H9 (cell line): Measurements from ENCODE around the gene RSPO3. TPM values are rescaled to one million over a fixed set of nuclear protein-coding genes. Genes with fewer than 3 reads are reported as not detected.

Experiments used
- DNase-seq: peaks from one replicate; pipeline ENCODE4 v3.0.0-alpha.2; 2017
- H2AFZ ChIP-seq: one replicate; pipeline ENCODE4 v1.6.1; 2013; ENCODE audit warnings: mild to moderate bottlenecking, low read length, control low read depth, moderate library complexity
- H2AK5ac ChIP-seq: 2 replicates; pipeline ENCODE4 v1.6.1; 2013; ENCODE audit warnings: low read length, control low read depth, mixed read lengths; ENCODE audit not compliant: insufficient read length
- H2BK120ac ChIP-seq: one replicate; pipeline ENCODE4 v1.6.1; 2013; ENCODE audit warnings: low read depth, mild to moderate bottlenecking, low read length, control low read depth, inconsistent platforms; ENCODE audit not compliant: poor library complexity, severe bottlenecking
- H2BK12ac ChIP-seq: 2 replicates; pipeline ENCODE4 v1.6.1; 2013; ENCODE audit warnings: low read length, control low read depth, mixed read lengths, low read depth; ENCODE audit not compliant: insufficient read length
- H2BK15ac ChIP-seq: 2 replicates; pipeline ENCODE4 v1.6.1; 2013; ENCODE audit warnings: low read depth, low read length, control low read depth
- H2BK20ac ChIP-seq: one replicate; pipeline ENCODE4 v1.6.1; 2013; ENCODE audit warnings: low read depth, mild to moderate bottlenecking, low read length, control low read depth, inconsistent platforms; ENCODE audit not compliant: poor library complexity, severe bottlenecking
- H2BK5ac ChIP-seq: 2 replicates; pipeline ENCODE4 v1.6.1; 2013; ENCODE audit warnings: low read length, control low read depth, mixed read lengths; ENCODE audit not compliant: insufficient read length
- H3K14ac ChIP-seq: 2 replicates; pipeline ENCODE4 v1.6.1; 2013; ENCODE audit warnings: low read length, control low read depth; ENCODE audit not compliant: insufficient read depth
- H3K18ac ChIP-seq: 2 replicates; pipeline ENCODE4 v1.6.1; 2013; ENCODE audit warnings: low read depth, mild to moderate bottlenecking, mixed read lengths, low read length, control low read depth; ENCODE audit not compliant: insufficient read length
- H3K23ac ChIP-seq: 2 replicates; pipeline ENCODE4 v1.6.1; 2013; ENCODE audit warnings: low read length, control low read depth, mixed read lengths, low read depth; ENCODE audit not compliant: insufficient read length
- H3K23me2 ChIP-seq: 2 replicates; pipeline ENCODE4 v1.6.1; 2013; ENCODE audit warnings: low read depth, mild to moderate bottlenecking, mixed read lengths, low read length, control low read depth; ENCODE audit not compliant: insufficient read length, poor library complexity, severe bottlenecking
- H3K27ac ChIP-seq: 2 replicates; pipeline ENCODE4 v1.5.1; 2013; ENCODE audit warnings: low read length, control low read depth, mixed read lengths, low read depth; ENCODE audit not compliant: insufficient read length
- H3K27me3 ChIP-seq: 2 replicates; pipeline ENCODE4 v1.6.1; 2013; ENCODE audit warnings: low read length, control low read depth, inconsistent platforms; ENCODE audit not compliant: insufficient read depth
- H3K4ac ChIP-seq: 2 replicates; pipeline ENCODE4 v1.6.1; 2013; ENCODE audit warnings: low read depth, mild to moderate bottlenecking, control low read depth, inconsistent platforms, low read length, moderate library complexity
- H3K4me1 ChIP-seq: 2 replicates; pipeline ENCODE4 v1.6.1; 2013; ENCODE audit warnings: low read length, control low read depth, inconsistent platforms; ENCODE audit not compliant: insufficient read depth
- H3K4me2 ChIP-seq: 2 replicates; pipeline ENCODE4 v1.6.1; 2013; ENCODE audit warnings: low read length, control low read depth, mixed read lengths; ENCODE audit not compliant: insufficient read length, insufficient read depth
- H3K56ac ChIP-seq: 2 replicates; pipeline ENCODE4 v1.6.1; 2013; ENCODE audit warnings: low read depth, mild to moderate bottlenecking, mixed read lengths, low read length, control low read depth; ENCODE audit not compliant: insufficient read length
- H3K79me1 ChIP-seq: 2 replicates; pipeline ENCODE4 v1.6.1; 2013; ENCODE audit warnings: low read depth, mild to moderate bottlenecking, moderate library complexity, low read length, control low read depth, inconsistent platforms; ENCODE audit not compliant: insufficient read depth, poor library complexity, severe bottlenecking
- H3K79me2 ChIP-seq: 2 replicates; pipeline ENCODE4 v1.6.1; 2013; ENCODE audit warnings: low read length, control low read depth, inconsistent platforms; ENCODE audit not compliant: insufficient read depth
- H3K9ac ChIP-seq: 2 replicates; pipeline ENCODE4 v1.6.1; 2013; ENCODE audit warnings: low read length, control low read depth, mixed read lengths; ENCODE audit not compliant: insufficient read length; ENCODE audit errors: extremely low read depth
- H3K9me3 ChIP-seq: one replicate; pipeline ENCODE4 v1.6.1; 2013; ENCODE audit warnings: low read depth, low read length, inconsistent platforms; ENCODE audit not compliant: control insufficient read depth
- H3T11ph ChIP-seq: one replicate; pipeline ENCODE4 v1.6.1; 2013; ENCODE audit warnings: mild to moderate bottlenecking, low read length, control low read depth, inconsistent platforms
- H4K20me1 ChIP-seq: one replicate; pipeline ENCODE4 v1.6.1; 2013; ENCODE audit not compliant: control insufficient read depth, insufficient read length, insufficient read depth
- H4K5ac ChIP-seq: 2 replicates; pipeline ENCODE4 v1.6.1; 2013; ENCODE audit warnings: low read depth, mild to moderate bottlenecking, mixed read lengths, low read length, control low read depth; ENCODE audit not compliant: insufficient read length
- H4K8ac ChIP-seq: replicated peaks from 2 replicates; pipeline ENCODE4 v1.6.1; 2013; ENCODE audit warnings: low read length, control low read depth, mixed read lengths, low read depth; ENCODE audit not compliant: insufficient read length
- H4K91ac ChIP-seq: 2 replicates; pipeline ENCODE4 v1.6.1; 2013; ENCODE audit warnings: low read depth, mild to moderate bottlenecking, moderate library complexity, mixed read lengths, low read length, control low read depth; ENCODE audit not compliant: insufficient read length
- H3K27ac Mint-ChIP-seq, 3 experiments: 2 replicates in 2 of 3; 3 replicates in 1 of 3; pipeline ENCODE4 v1.8.0; 2020 to 2021; ENCODE audit warnings: mixed read lengths in 3 of 3, mild to moderate bottlenecking in 1 of 3, moderate library complexity in 1 of 3
- H3K27me3 Mint-ChIP-seq: 2 replicates; pipeline ENCODE4 v1.8.0; 2021; ENCODE audit warnings: low read depth, mild to moderate bottlenecking, moderate library complexity, mixed read lengths
- H3K36me3 Mint-ChIP-seq, 3 experiments: 2 replicates in 2 of 3; 3 replicates in 1 of 3; pipeline ENCODE4 v1.8.0; 2020 to 2021; ENCODE audit warnings: low read depth in 3 of 3, mixed read lengths in 3 of 3; ENCODE audit not compliant: insufficient read depth in 1 of 3
- H3K4me1 Mint-ChIP-seq, 2 experiments: 2 replicates each; pipeline ENCODE4 v1.8.0; 2020; ENCODE audit warnings: mixed read lengths in 2 of 2
- H3K4me3 Mint-ChIP-seq, 2 experiments: 2 replicates in 1 of 2; 3 replicates in 1 of 2; pipeline ENCODE4 v1.8.0; 2020 to 2021; ENCODE audit warnings: mild to moderate bottlenecking in 2 of 2, mixed read lengths in 2 of 2, moderate library complexity in 1 of 2
- H3K9me3 Mint-ChIP-seq, 2 experiments: 2 replicates in 1 of 2; 3 replicates in 1 of 2; pipeline ENCODE4 v1.8.0; 2020; ENCODE audit warnings: mild to moderate bottlenecking in 2 of 2, mixed read lengths in 2 of 2, moderate library complexity in 1 of 2
- CTCF ChIP-seq: fragments of 200-600 bp; sonication (generic); conservative IDR thresholded peaks from 3 replicates; pipeline ENCODE4 v1.8.0; 2021; ENCODE audit warnings: antibody characterized with exemption, mild to moderate bottlenecking
- WGBS: extraction: QIAGEN DNeasy Blood & Tissue Kit; methylation state at CpG from one replicate; pipeline ENCODE4 v1.1.7; 2013; ENCODE audit warnings: missing lambda C conversion rate, low lambda C conversion rate, mixed read lengths; ENCODE audit not compliant: insufficient read length; ENCODE audit errors: extremely low coverage; 5-methylcytosine and 5-hydroxymethylcytosine counted together
- total RNA-seq: library from RNA; stranded (reverse); gene quantifications from 2 replicates; pipeline ENCODE4 v1.2.1, GENCODE V29; 2021

The RSPO3 gene
- total RNA-seq, 1 experiment from 2014 or later, result not detected

GRCh38 chr6:127083231-127083962, 35.1 kb upstream of the RSPO3 start:
- no peaks in the 10 kb centered on the region for H3K79me1 ChIP-seq
- H3K4ac ChIP-seq, result no peak overlapping the region
- no peak overlapping the region for H2BK20ac ChIP-seq
- Mint-ChIP-seq H3K27ac (no peak overlapping the region), H3K9me3 (no peaks in the 10 kb centered on the region), H3K4me1 (no peaks in the 10 kb centered on the region), H3K36me3 (no peaks in the 10 kb centered on the region), H3K27me3 (0 out of 2 replicates have a peak, but pooled peaks cover 1% of the 10 kb centered on the region), H3K4me3 (no peak overlapping the region)
- no peak overlapping the region for H3K14ac ChIP-seq
- no peaks in the 10 kb centered on the region for H3K79me2 ChIP-seq
- H3K27ac ChIP-seq, result no peak overlapping the region
- no peak overlapping the region for H3T11ph ChIP-seq
- H3K18ac ChIP-seq, result no peak overlapping the region
- H3K23ac ChIP-seq, result no peak overlapping the region
- H3K9ac ChIP-seq, result no peak overlapping the region
- WGBS, result no CpG with 5 or more reads among the region's 2 CpGs
- no peak overlapping the region for H2BK15ac ChIP-seq
- H3K9me3 ChIP-seq, result no peaks in the 10 kb centered on the region
- H2AK5ac ChIP-seq, result no peak overlapping the region
- TF ChIP-seq CTCF, result no peak
- no peaks in the 10 kb centered on the region for H3K4me1 ChIP-seq
- no peak overlapping the region for H3K56ac ChIP-seq
- no peak overlapping the region for H4K5ac ChIP-seq
- H2BK12ac ChIP-seq, result no peak overlapping the region
- no peak overlapping the region for H2BK120ac ChIP-seq
- H3K23me2 ChIP-seq, result no peaks in the 10 kb centered on the region
- no peak overlapping the region for H4K8ac ChIP-seq
- H2AFZ ChIP-seq, result no peak overlapping the region
- no peak overlapping the region for H3K4me2 ChIP-seq
- H2BK5ac ChIP-seq, result no peak overlapping the region
- no peak overlapping the region for H4K91ac ChIP-seq
- DNase-seq, result no peak
- no peaks in the 10 kb centered on the region for H3K27me3 ChIP-seq
- no peaks in the 10 kb centered on the region for H4K20me1 ChIP-seq
